Panc1 (cell line): ENCODE data around the gene AMER1.

Experiments
- POLR2AphosphoS5 ChIP-seq: IDR thresholded peaks from 2 replicates; pipeline ENCODE4 v1.6.1; 2012; ENCODE audit warnings: mild to moderate bottlenecking, low read depth, low read length, moderate library complexity
- SIN3A ChIP-seq: IDR thresholded peaks from 2 replicates; pipeline ENCODE4 v1.6.1; 2012; ENCODE audit warnings: low read depth, mild to moderate bottlenecking, low read length, moderate library complexity, borderline replicate concordance; ENCODE audit not compliant: insufficient read depth
- TF ChIP-seq, protein P1 (sequence below): fragments of 450-650 bp; IDR thresholded peaks from 2 replicates; pipeline ENCODE4 v1.5.1; 2017; ENCODE audit warnings: mild to moderate bottlenecking

DNA sequence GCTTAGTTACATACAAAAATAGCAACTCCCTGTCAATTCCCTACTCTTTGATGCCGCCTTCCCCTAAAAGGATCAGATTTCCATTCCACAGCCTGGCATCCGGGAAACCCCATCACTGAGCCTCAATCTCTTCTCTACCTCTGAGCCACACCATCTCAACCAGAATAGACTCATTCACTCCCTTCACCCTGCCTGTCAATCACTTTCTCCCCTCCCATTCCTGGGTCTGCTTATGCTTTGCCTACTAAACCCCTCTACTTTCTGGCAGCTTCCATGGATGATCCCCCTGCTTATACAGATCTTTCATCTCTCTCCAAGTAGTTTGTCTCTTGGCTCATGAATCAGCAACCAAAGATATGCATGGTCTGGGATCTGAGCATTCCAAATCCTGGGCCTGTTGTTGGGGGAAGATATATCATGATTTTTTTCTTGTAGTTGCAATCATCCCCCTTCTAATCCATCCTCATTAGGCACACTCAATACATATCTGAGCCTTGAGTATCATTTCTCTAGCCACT is 2.6 kb downstream of the AMER1 start:
- TF ChIP-seq, protein P1, sequence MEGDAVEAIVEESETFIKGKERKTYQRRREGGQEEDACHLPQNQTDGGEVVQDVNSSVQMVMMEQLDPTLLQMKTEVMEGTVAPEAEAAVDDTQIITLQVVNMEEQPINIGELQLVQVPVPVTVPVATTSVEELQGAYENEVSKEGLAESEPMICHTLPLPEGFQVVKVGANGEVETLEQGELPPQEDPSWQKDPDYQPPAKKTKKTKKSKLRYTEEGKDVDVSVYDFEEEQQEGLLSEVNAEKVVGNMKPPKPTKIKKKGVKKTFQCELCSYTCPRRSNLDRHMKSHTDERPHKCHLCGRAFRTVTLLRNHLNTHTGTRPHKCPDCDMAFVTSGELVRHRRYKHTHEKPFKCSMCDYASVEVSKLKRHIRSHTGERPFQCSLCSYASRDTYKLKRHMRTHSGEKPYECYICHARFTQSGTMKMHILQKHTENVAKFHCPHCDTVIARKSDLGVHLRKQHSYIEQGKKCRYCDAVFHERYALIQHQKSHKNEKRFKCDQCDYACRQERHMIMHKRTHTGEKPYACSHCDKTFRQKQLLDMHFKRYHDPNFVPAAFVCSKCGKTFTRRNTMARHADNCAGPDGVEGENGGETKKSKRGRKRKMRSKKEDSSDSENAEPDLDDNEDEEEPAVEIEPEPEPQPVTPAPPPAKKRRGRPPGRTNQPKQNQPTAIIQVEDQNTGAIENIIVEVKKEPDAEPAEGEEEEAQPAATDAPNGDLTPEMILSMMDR: no peak
- no peak for TF ChIP-seq POLR2AphosphoS5
- no peak for TF ChIP-seq SIN3A
